NCI-H2196 (cell line): Measurements from ENCODE around the gene RCL1.

Experiments used
- DNase-seq: peaks from one replicate; lab custom pipeline; 2025; ENCODE audit not compliant: unreplicated experiment; lab: John Stamatoyannopoulos, UW

RCL1 gene

GRCh38 chr9:4839470-4839912, 46.7 kb downstream of the RCL1 start:
- no peak for DNase-seq

- no peak for DNase-seq
Observed at GRCh38 chr9:4840018-4840417, 47.3 kb downstream of the RCL1 start.

GRCh38 chr9:4842213-4842612, 49.5 kb downstream of the RCL1 start:
- no peak for DNase-seq

GRCh38 chr9:4842734-4843133, 50.0 kb downstream of the RCL1 start:
- DNase-seq = no peak

GRCh38 chr9:4844056-4844838, 51.5 kb downstream of the RCL1 start:
- DNase-seq = no peak

- peak; percentile 26 for DNase-seq
Observed at GRCh38 chr9:4849369-4849768, 56.6 kb downstream of the RCL1 start.

GRCh38 chr9:4850603-4851310, 58.0 kb downstream of the RCL1 start:
- DNase-seq = no peak

GRCh38 chr9:4852419-4852818, 59.7 kb downstream of the RCL1 start:
- DNase-seq = no peak

GRCh38 chr9:4854265-4854590, 61.5 kb downstream of the RCL1 start:
- DNase-seq = no peak

GRCh38 chr9:4855841-4856240, 63.1 kb downstream of the RCL1 start:
- DNase-seq = no peak

- no peak for DNase-seq
Observed at GRCh38 chr9:4857163-4857810, 64.5 kb downstream of the RCL1 start.

- DNase-seq = peak; percentile 36
Observed at GRCh38 chr9:4859035-4859434, 66.3 kb downstream of the RCL1 start.

GRCh38 chr9:4860383-4860782, 67.6 kb downstream of the RCL1 start:
- no peak for DNase-seq

GRCh38 chr9:4861145-4861544, 68.4 kb downstream of the RCL1 start:
- no peak for DNase-seq

- no peak for DNase-seq
Observed at GRCh38 chr9:4861736-4862451, 69.2 kb downstream of the RCL1 start.

- no peak for DNase-seq
Observed at GRCh38 chr9:4862506-4863250, 69.9 kb downstream of the RCL1 start.

GRCh38 chr9:4864234-4864661, 71.5 kb downstream of the RCL1 start:
- DNase-seq = no peak

GRCh38 chr9:4864698-4865097, 72.0 kb downstream of the RCL1 start:
- no peak for DNase-seq

- no peak for DNase-seq
Observed at GRCh38 chr9:4865681-4866080, 72.9 kb downstream of the RCL1 start.

GRCh38 chr9:4866239-4866969, 73.7 kb downstream of the RCL1 start:
- DNase-seq = no peak
